ENCODE data around the gene LAD1.

The LAD1 gene

DNA sequence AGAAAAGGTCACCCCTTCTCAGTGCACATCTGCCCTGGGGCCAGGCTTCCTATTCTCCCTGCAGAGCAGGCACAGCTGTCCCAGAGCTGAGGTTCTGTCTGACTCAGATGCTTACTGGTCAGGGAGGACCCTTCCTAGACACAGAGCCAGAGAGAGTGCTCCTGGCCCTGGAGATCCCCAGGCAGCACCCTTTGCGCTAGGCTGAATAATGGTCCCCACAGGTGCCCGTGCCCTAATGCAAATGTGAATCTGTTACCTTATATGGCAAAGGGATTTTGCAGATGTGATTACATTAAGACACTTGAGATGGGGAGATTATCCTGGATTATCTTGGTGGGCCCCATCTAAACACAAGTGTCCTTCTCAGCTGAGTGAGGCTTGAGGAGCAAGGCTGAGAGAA lies 25.0 kb upstream of the LAD1 start:
- TF ChIP-seq, protein P1, sequence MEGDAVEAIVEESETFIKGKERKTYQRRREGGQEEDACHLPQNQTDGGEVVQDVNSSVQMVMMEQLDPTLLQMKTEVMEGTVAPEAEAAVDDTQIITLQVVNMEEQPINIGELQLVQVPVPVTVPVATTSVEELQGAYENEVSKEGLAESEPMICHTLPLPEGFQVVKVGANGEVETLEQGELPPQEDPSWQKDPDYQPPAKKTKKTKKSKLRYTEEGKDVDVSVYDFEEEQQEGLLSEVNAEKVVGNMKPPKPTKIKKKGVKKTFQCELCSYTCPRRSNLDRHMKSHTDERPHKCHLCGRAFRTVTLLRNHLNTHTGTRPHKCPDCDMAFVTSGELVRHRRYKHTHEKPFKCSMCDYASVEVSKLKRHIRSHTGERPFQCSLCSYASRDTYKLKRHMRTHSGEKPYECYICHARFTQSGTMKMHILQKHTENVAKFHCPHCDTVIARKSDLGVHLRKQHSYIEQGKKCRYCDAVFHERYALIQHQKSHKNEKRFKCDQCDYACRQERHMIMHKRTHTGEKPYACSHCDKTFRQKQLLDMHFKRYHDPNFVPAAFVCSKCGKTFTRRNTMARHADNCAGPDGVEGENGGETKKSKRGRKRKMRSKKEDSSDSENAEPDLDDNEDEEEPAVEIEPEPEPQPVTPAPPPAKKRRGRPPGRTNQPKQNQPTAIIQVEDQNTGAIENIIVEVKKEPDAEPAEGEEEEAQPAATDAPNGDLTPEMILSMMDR (IDR thresholded peaks at IDR 0.05), result no peak
- H3K27ac ChIP-seq, result no peak overlapping the region

GRCh38 chr1:201423655-201424054 lies 24.5 kb upstream of the LAD1 start:
- no peak overlapping the region for H3K27ac ChIP-seq
- TF ChIP-seq, protein P1 (IDR thresholded peaks at IDR 0.05), result no peak
- no peak for DNase-seq (ENCODE audit: low spot score)
- no peak overlapping the region for H3K4me3 ChIP-seq

More for the DNA sequence above, 25.0 kb upstream of the LAD1 start:
- H3K4me3 ChIP-seq, result no peak overlapping the region
- no peak for DNase-seq (ENCODE audit: low spot score)

- no peak overlapping the region for H3K27ac ChIP-seq
- H3K4me3 ChIP-seq, result no peak overlapping the region
- no peak for DNase-seq (ENCODE audit: low spot score)
- TF ChIP-seq, protein P1 (IDR thresholded peaks at IDR 0.05), result no peak
Observed at GRCh38 chr1:201422436-201423030, 23.4 kb upstream of the LAD1 start.

- Histone ChIP-seq H3K27ac (no peak overlapping the region), H3K4me3 (no peak overlapping the region)
- TF ChIP-seq, protein P1 (IDR thresholded peaks at IDR 0.05), result no peak
- DNase-seq (ENCODE audit: low spot score), result no peak
Observed at GRCh38 chr1:201422026-201422425, 22.9 kb upstream of the LAD1 start.

DNA sequence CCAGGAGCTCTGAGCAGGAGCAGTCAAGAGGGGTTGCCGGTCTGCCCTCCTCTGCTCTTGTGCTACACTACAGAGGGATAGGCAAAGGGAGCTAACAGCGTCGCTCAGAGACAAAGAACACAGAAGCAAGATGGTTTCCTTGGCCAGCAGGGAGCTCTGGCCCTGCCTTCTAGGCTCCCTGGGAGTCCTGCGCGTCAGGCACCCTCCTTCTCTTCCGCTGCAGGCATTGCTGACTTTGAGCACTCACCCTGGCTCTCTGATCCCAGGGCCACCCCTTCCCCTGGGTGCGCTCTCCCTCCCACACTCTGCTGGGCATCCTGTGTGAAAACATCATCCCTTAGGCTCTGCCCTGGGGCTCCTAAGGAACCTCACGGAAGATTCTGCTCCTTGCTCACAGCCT lies 21.9 kb upstream of the LAD1 start:
- no peak overlapping the region for H3K27ac ChIP-seq
- H3K4me3 ChIP-seq, result no peak overlapping the region
- TF ChIP-seq, protein P1 (IDR thresholded peaks at IDR 0.05), result no peak
- DNase-seq (ENCODE audit: low spot score), result no peak

DNA sequence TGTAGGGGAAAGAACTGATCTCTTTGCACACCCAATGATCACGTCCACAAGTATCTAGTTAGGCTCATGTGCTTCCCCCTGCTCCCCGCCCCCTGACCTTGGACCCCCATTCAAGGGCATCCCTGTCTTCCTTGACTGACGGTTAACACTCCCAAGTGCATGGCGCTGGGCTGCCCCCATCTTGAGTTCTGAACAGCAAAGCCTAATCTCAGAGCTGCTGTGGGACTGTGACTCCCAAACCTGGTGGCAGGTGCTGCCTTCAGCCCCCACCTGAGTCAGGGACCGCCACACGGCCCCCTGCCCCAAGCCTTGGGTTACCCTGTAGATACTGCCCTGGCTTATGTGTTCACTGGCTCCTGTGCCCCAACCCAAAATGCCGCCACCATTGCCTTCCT lies 21.5 kb upstream of the LAD1 start:
- H3K4me3 ChIP-seq, result no peak overlapping the region
- TF ChIP-seq, protein P1 (IDR thresholded peaks at IDR 0.05), result no peak
- no peak overlapping the region for H3K27ac ChIP-seq
- DNase-seq (ENCODE audit: low spot score), result no peak

- Histone ChIP-seq H3K4me3 (no peak overlapping the region), H3K27ac (no peak overlapping the region)
- DNase-seq (ENCODE audit: low spot score), result no peak
- TF ChIP-seq, protein P1 (IDR thresholded peaks at IDR 0.05), result no peak
Observed at GRCh38 chr1:201419746-201420607, 20.9 kb upstream of the LAD1 start.
